HG02970 (cell line): ENCODE measurements around the gene CLCN4.

Source experiments
- ATAC-seq: cut with Tn5 transposase; IDR thresholded peaks from one replicate; pipeline ENCODE4 v1.9.1; 2021; ENCODE audit warnings: mild to moderate bottlenecking, moderate library complexity, moderate number of reproducible peaks; ENCODE audit not compliant: unreplicated experiment, low FRiP score

Gene CLCN4

DNA sequence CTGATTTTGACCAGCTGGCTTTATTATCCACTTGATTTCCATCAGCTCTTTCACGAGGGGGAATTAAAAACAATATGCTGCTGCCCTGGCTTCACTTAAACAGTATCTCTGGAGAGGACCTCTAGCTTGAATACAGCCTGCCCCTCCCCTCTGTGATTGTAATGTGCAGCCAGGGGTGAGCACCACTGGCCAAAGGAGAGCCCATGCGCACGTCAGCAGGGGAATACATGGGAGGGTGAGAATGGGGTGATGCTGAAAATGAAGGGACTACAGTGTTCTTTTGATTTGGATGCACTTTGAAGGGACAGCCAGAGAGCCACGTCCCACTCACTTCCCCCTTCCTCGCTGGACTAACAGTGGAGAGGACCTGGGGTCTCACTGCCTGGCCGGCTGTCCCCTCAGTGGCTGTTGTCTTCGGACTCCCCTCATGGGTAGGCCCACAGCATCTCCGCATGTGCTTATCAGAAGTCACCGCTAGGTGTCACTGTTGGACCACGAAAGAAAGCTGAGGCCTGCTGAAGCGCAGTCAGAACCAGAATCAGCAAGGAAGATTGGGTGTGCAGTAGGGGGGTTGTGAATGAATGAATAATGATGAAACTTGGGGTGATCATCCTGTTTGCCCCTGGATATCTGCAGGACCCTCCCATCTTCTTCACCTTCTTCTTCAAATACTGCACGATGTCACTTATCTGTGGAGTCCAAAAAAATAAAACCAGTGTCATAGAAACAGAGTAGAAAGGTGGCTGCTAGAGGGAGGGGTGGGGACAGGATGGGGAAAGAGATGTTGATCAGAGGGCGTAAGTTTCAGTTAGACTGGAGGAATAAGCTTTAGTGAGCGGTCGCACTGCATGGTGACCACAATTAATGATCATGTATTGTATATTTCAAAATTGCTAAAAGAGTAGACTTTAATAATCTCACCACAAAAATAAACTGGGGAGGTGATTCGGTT lies 32.8 kb downstream of the CLCN4 start:
- ATAC-seq = peak; percentile 62

DNA sequence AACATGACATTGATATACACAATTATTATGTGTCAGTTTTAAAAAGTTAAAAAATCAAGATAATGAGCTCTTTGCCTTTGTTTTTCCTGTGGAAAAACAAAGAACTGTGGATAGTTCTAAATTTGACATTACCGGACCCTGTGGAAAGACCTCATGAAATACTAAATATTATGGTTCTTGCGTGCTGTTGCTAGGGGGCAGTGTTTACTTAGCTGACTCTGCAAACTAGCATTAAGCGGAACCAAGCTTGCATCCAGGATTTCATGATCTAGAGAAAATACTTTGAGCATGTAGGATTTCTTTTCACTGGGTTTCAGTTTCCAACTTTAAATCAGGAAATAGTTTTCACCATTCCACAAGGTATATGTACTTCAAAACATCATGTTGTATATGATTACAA lies 33.6 kb downstream of the CLCN4 start:
- peak; percentile 50 for ATAC-seq

DNA sequence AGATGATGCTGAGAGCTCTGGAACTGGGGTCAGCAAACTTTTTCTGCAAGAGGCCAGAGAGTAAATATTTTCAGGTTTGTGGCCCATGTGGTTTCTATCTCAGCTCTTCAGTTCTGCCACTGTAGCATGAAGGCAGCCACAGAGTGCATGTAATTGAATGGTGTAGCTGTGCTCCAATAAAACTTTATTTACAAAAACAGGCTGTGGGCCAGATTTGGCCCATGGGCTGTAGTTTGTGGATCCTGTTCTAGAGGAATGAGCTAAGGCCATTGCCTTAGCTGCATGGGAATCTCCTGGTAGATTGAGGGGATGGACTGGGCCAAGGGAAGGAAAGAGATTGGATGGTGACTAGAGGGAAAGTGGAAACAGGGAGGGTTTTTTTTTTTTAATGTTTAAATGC lies 36.8 kb downstream of the CLCN4 start:
- ATAC-seq = no peak

DNA sequence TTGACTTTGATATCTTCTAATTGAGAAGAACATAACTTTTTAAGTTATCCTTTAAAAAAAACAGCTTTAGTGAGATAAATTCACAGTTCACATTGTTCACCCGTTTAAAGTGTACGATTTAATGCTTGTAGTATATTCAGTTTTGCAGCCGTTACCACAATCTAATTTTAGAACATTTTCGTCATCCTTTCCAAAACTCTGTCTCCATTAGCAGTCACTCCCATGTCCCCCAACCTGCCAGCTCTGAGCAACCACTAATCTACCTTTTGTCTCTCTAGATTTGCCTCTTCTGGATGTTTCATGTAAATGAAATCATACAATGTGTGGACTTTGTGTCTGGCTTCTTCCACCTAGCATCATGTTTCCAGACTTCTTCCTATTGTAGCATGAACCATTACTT lies 38.6 kb downstream of the CLCN4 start:
- no peak for ATAC-seq

DNA sequence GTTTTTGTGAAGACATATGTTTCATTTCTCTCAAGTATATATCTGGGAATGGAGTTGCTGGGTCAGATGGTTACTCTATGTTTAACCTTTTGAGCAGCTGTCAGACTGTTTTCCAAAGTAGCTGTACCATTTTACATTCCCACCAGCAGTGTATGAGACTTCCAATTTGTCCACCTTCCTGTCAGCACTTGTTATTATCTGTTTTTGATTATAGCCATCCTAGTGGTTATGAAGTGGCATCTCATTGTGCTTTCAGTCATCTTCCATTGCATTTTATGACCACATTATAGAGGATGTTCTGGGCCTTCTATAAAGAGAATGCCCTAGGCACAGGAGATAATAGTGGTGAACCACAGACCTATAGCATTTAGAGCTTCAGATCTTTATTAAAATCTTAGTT lies 39.2 kb downstream of the CLCN4 start:
- no peak for ATAC-seq

DNA sequence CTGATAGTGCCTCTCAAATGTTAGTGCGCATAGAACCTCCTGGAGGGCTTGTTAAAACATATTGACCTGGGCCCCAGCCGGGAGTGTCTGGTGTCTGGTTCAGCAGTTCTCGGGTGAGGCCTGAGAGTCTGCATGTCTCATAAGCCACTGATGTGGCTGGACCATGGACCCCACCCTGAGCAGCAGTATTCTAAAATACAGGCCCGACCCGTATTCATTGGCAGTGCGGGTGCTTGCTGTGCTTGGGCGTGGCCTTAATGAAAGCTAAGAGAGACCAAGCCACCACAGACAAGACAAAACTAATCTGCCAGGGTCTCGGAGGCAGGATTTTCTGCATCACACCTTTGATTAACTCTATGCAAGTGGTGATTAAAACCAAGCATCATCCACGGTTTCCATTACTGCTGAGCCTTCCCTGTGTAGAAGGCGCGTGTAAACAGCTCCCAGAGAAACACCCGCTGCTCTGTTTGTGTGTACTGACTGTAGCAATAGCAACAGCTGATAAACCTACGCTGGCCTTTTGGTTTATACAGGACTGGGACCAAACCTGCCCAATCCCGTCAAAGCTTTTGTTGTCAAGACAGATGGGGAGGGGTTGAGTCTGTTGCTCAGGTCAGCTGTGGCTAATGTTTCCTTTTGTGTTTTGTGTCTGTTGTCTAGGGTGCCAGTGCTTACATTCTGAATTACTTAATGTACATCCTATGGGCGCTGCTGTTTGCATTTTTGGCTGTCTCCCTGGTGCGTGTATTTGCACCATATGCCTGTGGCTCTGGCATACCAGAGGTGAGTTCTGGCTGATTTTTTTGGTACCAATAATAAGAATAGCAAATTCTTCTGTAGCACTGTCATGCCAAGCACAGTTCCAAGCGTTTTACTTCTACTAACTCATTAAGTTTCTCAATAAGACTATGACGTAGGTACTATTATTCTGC lies 40.8 kb downstream of the CLCN4 start:
- ATAC-seq = no peak

DNA sequence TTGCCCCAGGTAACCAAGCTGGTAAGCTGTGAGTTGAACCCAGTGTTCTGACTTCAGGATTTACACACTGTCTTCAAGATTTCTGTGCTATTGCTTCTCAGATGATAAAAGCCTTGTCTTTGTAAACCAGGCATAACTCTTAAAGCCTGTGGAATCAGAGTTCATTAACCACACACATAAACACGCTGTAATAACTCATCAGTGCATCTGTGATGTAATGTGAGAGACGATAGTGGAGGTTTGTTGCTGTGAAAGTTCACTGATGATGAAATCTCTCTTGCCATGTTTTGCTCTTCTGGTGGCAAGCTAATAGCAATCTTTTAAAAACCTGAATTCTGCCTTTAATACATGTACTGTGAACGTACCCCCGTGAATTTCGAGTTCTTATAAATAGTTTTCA lies 41.5 kb downstream of the CLCN4 start:
- ATAC-seq = no peak

DNA sequence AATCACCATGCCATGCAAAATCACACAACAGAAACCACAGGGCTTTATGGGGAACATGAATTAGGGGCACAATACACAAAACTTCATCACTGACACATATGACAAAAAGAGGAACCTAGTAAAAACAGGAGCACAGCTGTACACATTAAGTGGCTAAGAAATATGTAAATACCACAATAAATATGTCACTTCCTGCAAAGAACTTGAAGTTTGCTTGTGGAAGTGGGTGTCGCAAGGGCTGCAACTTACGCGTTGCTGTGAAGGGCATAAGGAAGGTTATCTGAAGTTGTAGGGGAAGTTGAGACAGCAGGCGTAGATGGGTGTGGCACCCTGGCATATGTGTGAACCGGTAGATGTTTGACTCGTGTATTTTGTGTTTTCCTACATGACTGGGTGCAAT lies 42.4 kb downstream of the CLCN4 start:
- no peak for ATAC-seq

DNA sequence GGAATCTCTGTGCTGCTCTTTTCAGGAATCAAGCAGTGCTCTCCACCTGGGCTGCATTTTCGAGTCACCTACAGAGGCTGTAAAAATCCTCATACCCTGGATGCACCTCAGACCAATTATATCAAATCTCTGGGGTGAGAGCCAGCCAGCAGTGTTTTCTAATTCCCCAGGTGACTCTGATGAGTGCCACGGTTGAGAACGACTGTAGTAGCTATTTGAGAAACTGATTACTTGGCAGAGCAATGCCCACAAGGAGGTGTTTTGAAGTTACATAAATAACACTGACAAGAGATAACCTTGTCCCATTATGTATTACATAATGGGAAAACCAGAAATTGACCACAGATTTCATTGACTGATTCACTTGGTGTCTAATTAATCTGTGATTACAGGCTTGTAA lies 46.8 kb downstream of the CLCN4 start:
- ATAC-seq = no peak

DNA sequence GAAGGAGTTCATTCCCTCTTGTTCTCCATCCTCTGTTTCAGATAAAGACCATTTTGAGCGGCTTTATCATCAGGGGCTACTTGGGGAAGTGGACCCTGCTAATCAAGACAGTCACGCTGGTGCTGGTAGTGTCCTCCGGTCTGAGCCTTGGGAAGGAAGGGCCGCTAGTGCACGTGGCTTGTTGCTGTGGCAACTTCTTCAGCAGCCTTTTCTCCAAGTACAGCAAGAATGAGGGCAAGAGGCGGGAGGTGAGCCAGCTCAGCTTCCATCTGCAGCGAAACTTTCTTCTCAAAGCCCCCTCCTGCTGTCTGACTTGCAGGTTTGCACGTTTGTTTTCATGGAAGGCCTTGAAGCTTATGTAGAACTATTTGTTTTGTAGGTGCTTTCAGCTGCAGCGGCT lies 49.5 kb downstream of the CLCN4 start:
- no peak for ATAC-seq

DNA sequence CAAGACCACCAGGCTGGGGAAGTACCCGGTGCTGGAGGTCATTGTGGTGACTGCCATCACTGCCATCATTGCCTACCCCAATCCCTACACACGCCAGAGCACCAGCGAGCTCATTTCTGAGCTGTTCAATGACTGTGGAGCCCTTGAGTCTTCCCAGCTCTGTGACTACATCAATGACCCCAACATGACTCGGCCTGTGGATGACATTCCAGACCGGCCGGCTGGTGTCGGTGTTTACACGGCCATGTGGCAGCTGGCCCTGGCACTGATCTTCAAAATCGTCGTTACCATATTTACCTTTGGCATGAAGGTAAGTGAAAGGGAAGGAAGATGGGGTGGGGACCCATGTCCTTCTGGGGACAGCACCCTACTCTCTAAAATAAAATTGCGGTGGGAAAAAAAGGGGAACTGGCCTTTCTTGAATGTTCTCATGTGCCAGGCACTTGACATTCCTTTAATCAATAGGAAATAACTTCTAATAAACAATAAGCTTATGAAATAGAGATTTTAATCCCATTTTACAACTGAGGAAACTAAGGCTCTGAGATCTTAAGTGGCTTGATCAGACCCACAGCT lies 51.6 kb downstream of the CLCN4 start:
- no peak for ATAC-seq

DNA sequence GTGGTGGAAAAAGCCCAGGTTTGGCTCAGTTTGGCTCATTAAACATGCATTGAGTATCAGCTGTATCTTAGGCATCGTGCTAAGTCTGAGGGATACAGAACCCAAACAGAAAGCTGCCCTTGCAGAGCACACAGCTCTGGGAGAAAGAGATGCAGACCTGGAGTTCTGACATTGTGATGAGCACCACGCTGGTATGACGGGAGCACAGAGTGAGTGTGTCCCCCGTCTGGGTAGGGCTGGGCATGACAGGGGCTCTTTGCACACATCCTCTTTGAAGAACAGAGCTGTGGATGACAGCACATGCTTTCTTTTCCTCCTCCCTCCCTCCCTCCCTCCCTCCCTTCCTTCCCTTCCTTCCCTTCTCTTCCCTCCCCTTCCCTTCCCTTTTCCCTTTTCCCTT lies 52.2 kb downstream of the CLCN4 start:
- no peak for ATAC-seq

DNA sequence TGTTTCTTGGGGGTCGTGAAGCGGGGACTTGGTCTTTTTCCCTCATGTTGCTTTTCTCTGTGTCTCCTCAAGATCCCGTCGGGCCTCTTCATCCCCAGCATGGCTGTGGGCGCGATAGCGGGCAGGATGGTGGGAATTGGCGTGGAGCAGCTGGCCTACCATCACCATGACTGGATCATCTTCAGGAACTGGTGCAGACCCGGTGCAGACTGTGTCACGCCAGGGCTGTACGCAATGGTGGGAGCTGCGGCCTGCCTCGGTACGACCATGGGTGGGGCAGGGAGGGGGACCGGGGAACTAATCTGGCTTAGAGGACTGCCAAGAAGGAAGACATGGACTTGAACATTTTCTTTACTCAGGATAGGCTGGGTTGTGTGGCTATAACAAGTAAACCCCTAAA lies 55.6 kb downstream of the CLCN4 start:
- ATAC-seq = no peak

DNA sequence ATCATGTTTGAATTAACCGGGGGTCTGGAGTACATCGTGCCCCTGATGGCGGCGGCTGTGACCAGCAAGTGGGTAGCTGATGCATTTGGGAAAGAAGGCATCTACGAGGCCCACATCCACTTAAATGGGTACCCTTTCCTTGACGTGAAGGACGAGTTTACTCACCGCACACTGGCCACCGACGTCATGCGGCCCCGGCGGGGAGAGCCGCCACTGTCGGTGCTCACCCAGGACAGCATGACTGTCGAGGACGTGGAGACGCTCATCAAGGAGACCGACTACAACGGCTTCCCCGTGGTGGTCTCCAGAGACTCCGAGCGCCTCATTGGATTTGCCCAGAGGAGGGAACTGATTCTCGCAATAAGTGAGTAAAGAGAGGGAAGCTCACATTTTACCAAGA lies 56.9 kb downstream of the CLCN4 start:
- ATAC-seq = no peak

DNA sequence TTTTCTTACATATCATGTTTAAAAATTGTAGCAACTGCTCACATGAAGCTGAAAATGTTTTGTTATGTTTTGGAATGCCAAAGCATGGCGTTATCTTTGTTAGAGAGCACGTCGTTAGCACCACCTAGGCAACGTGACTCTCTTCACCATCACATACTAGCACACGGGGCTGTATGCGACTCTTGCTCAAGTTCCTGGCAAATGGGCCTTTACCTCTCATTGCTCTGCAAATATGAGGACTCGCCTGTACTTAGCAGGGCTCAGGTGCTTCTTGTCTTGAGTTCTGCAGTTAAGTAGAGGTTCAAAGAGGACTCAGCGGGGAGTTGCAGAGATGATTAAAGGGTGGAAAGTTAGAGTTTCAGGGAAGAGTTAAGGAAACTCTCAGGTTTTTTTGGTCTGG lies 59.4 kb downstream of the CLCN4 start:
- no peak for ATAC-seq

DNA sequence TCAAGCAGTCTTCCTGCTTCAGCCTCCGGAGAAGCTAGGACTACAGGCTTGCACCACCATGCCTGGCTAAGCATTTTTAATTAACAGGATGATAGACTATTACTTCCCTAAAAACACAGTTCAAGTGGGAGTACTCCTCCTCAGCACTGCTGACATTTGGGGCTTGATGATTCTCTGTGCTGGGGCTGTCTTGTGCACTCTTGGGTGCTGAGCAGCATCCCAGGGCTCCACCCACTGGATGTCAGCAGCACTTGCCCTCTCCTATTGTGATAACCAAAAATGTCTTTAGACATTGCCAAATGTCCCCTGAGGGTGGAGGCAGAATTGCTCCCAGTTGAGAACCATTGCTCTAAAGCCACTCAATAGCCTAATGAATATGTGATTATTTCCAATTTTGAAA lies 60.4 kb downstream of the CLCN4 start:
- no peak for ATAC-seq

DNA sequence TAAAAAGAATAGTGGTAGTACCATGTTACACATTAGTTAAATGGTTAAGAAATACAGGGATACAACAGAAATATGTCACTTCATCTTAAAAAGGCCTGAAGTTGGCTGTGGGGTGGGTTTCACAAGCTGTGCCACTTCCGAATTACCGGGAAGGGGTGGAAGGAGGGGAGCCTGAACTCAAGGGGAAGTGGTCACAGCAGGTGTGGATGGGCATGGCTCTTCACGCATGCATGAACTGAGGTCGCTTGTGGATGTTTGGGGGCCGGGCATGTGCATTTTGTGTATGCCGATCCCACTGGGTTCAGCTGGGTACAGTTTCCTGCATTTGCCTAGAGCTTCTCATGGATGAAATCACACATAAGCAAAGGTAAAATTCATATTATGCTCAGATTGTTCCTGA lies 64.9 kb downstream of the CLCN4 start:
- ATAC-seq = no peak

DNA sequence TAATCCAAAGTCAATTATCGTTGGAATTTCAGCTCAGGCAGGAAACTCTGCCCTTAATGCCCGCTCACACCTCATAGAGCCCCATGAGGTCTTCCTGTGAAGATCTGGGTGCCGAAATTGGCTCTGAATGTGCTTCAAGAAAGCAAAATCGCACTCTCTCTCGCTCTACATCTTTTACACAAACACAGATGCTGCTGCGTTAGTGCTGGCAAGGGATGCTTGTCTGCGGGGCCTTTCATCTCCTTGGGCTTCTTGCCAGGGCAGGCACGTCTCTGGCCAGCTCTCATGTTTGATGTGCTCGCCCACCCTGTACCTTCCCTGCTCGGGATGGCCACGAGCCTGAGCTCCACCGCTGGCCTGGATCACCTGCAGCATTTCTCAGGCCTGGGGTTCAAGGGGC lies 66.5 kb downstream of the CLCN4 start:
- no peak for ATAC-seq

DNA sequence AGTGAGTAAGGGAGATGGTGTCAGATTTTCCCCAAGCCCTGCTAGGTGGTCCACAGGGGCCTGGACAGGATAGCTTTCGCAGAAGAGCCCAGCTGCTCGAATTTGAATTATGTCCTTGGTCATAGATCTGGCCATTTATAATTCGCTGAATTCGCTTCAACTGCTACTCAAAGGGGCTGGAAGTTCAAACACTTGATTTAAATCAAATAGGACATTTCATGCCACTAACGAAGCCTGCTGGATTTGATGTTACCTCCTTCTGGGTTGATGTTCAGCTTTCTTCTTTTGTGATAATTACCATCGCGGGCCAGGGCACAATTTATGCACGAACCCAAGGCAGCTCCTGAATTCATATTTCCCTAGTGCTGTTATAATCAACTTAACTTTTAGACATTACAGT lies 67.0 kb downstream of the CLCN4 start:
- ATAC-seq = no peak

DNA sequence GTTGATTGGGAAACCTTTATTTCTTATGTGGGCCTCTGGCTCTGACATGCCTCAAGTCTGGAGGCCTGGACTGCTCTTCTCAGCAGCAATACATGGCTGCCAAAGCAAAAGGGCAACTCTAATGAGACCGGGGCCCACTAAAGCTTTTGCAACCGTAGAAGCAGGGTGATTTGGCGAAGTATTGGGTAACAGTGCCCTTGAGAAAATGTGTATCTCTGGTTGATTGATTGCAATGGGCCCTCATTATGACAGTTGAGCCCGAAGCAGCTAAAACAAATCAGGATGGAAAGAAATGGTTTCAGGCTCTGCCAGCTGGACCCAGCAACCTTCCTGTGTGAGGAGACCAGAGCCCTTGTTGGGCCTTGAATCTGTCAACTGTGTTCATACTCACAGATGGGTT lies 73.4 kb downstream of the CLCN4 start:
- no peak for ATAC-seq

DNA sequence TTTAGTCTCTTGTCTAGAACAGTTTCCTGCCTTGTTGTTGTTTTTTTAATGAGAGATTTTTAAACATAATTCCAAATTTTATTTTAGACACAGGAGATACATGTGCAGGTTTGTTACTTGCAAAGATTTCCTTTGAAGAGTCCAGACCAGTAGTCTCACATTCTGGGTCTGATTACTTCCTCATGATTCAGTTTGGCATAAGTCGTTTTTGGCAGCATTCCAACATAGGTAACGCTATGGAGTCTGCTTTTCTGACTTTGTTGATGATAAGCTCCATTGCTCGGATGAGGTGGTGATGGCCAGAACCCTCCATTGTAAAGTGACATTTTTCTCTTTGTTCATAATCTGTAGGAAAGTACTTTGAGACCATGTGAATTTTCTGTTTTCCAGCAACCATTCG lies 74.7 kb downstream of the CLCN4 start:
- no peak for ATAC-seq
